Prostate gland (tissue), 2 donors: ENCODE results near the gene BPIFB1.

ENCODE experiments used
- CTCF ChIP-seq, 4 experiments: fragments of 200-600 bp in 2 of 4; fragments of 450-650 bp in 2 of 4; sonication (generic) in 2 of 4; IDR thresholded peaks; 1 replicate in 3 of 4; 2 replicates in 1 of 4; pipeline ENCODE4 v1.5.1; 2016 to 2019; ENCODE audit warnings: antibody characterized with exemption in 4 of 4, mild to moderate bottlenecking in 2 of 4, moderate library complexity in 2 of 4
- POLR2A ChIP-seq: fragments of 450-650 bp; IDR thresholded peaks from one replicate; pipeline ENCODE4 v1.6.1; 2016; ENCODE audit warnings: antibody characterized with exemption, mild to moderate bottlenecking

GRCh38 chr20:33322456-33322855 is 39.4 kb downstream of the BPIFB1 start:
- TF ChIP-seq CTCF (IDR thresholded peaks at IDR 0.05), result no peak
- TF ChIP-seq POLR2A, result no peak
